ENCODE results near the gene PDE9A.

DNA sequence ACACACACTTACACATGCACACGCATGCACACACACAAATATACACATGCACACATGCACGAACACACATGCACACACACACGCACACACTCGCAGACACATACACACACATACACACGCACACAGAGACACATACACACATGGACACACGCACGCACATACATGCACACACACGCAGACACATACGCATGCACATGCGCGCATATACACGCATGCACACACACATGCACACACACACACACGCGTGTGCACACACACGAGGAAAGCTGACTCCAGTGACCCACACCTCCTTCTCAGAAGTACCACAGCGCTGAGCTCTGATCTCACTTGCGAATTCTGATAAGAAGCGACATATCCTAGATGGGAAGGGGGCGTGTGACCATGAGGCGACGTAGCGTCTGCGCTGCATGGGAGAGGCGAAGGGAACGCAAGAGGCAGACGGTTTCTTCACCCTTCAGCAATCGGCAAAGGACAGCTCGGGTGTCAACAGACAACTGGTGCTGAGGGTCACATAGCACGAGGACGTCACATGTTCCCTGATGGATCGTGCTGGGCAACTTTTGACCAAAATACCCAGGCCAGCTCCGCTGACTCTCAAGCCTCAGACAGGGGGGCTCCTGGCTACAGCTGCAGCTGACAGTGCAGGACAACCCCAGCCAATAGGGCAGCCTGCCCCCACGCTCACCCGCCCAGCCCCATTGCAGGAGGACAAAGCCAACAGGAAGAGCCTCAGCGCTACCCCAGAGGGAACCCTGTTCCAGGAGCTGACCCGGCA, 16.0 kb upstream of the PDE9A start:
- TF ChIP-seq, protein P1, sequence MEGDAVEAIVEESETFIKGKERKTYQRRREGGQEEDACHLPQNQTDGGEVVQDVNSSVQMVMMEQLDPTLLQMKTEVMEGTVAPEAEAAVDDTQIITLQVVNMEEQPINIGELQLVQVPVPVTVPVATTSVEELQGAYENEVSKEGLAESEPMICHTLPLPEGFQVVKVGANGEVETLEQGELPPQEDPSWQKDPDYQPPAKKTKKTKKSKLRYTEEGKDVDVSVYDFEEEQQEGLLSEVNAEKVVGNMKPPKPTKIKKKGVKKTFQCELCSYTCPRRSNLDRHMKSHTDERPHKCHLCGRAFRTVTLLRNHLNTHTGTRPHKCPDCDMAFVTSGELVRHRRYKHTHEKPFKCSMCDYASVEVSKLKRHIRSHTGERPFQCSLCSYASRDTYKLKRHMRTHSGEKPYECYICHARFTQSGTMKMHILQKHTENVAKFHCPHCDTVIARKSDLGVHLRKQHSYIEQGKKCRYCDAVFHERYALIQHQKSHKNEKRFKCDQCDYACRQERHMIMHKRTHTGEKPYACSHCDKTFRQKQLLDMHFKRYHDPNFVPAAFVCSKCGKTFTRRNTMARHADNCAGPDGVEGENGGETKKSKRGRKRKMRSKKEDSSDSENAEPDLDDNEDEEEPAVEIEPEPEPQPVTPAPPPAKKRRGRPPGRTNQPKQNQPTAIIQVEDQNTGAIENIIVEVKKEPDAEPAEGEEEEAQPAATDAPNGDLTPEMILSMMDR (IDR thresholded peaks at IDR 0.05; ENCODE audit: borderline replicate concordance, extremely low read depth, low read length, poor library complexity, severe bottlenecking), result no peak
- no peak for TF ChIP-seq EZH2 (IDR thresholded peaks at IDR 0.05; ENCODE audit: borderline replicate concordance, low read depth, low read length, severe bottlenecking)

All from DND-41 (cell line).